Inflammatory macrophage (primary cell): ENCODE data around the gene FBXO40.
"Not testable (repeated sequence)": the region's sequence is repeated elsewhere in the genome, so short reads cannot be mapped to it uniquely, and the experiment has no call there.

ENCODE experiments used
- DNase-seq, 2 donors: peaks; one replicate each; pipeline ENCODE4 v3.0.0-alpha.2; 2020 to 2022
- total RNA-seq, 18 experiments: gene quantifications; one replicate each; lab custom pipeline; 2026; ENCODE audit warnings: mixed read lengths in 6 of 18, inconsistent platforms in 2 of 18; lab: John Stamatoyannopoulos, UW

FBXO40 gene, protein sequence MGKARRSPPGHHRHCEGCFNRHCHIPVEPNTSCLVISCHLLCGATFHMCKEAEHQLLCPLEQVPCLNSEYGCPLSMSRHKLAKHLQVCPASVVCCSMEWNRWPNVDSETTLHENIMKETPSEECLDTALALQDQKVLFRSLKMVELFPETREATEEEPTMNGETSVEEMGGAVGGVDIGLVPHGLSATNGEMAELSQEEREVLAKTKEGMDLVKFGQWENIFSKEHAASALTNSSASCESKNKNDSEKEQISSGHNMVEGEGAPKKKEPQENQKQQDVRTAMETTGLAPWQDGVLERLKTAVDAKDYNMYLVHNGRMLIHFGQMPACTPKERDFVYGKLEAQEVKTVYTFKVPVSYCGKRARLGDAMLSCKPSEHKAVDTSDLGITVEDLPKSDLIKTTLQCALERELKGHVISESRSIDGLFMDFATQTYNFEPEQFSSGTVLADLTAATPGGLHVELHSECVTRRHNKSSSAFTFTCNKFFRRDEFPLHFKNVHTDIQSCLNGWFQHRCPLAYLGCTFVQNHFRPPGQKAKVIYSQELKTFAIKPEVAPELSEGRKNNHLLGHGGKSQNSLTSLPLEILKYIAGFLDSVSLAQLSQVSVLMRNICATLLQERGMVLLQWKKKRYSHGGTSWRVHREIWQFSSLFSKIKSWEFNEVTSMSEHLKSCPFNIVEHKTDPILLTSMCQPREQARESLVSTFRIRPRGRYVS
- 0 to 0.16 (median 0) reads per million in 18 experiments for total RNA-seq

DNA sequence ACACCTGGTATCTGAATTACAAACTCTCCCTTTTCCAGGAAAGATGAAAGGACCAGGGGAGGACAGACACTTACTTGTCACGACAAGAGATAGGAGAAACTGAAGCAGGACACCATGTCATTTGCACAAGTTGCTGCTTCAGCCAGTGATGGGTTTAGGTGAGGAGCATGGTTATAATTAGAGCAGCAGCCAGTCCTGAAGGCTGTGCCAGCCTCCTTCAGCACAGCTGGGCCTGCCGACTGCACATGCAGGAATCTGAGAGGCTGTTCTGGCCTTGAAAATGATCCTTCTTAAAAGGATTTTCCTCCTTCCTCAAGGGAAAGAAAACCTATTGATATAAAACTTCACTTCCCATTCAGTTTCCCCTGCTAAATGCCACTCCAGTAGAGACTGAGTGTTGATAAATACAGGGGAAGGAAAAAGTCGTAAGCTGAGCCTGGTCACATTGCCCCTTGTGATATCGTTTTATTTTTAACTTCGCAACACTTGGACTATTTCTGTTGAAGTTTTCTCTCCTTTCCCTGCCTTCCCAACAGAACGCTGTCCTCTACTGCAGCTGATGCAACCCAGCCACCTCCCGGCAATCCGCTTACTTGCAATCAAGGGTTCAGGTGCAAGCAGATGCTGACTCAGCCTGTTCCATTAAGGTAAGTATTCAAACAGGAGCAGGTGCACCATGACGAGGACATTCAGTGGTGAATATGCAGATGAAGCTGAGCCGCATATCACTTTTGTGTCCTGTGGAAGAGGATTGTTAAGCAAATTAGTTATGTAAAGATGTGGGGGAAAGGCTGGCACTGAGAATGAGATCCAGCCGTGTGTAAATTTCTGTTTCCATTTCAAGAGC lies at the start of gene FBXO40:
Gene FBXO40, plus strand, starts transcription at position 524 of the 847 bp plus-strand sequence. CDS start 27,197 bp downstream, outside the sequence.
- DNase-seq, result no peak

DNA sequence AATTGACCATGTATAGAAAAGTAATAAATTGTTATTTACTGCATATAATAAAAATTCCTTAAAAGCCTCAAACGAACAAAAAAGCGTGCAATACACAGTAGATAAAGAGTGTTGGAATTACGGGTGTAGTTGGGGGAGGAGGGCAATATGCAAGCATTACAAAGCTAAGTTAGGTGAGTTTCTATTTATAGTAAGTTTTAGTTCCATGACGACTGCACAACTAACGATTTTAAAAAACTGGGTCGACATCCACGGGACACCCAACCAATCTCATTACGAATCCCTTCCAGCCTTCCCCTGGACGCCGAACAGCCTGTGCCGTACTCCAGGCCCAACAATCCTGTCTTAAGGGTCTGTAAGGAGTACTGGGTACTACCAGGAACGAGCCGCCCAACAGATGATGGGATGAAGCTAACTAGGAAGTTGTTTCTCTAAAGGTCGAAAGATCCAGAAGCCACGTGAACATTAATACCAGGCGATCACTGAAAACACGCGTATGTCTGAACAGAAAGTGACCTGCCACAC lies 48.1 kb upstream of the FBXO40 start:
- peak in 1 of 2 donors; percentile 3 for DNase-seq

DNA sequence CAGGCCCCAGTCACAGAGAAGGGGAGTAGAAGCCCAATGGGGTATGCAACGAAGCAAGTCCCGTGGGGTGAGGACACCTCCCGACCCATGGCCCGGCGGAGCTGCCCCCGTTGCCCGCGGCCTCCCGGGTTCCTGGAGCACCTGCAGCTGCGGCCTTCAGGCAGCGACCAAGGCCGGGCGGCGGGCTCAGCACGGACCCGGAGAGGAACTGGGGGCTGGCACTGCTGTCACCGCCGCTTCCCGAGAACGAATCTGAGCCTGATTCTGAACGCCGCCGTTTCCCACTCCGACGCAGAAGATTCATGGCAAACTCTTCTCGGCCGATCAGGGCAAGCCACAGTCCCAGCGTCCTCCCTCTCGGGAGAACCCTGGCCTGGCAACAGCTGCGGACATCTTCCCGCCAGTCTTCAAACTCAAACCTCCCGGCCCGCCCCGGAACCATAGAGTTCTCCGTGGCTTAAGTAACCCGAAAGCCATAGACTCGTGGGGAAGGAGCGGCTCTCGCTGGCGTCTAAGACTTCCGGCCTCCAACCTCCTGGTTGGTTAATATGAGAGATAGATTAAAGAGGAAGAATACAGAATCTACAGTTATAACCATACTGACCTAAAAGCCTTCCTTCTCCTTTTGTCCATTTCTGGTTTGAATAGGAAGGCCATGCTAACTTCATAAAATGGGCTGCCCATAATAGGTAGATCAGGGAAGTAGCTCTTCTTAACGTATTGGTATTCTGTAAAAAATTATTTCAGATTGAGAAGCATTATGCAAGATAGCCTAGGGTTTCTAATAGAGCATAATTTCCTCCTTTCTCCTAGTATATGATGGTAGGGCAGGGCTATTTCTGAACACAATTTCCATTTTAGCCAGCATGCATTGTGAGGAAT lies 47.4 kb upstream of the FBXO40 start, which contains the start of gene POLQ:
Gene POLQ, minus strand, starts transcription at position 415 of the 882 bp plus-strand sequence. Its CDS starts 111 bp downstream, at position 304.
- peak; percentile 97 for DNase-seq

DNA sequence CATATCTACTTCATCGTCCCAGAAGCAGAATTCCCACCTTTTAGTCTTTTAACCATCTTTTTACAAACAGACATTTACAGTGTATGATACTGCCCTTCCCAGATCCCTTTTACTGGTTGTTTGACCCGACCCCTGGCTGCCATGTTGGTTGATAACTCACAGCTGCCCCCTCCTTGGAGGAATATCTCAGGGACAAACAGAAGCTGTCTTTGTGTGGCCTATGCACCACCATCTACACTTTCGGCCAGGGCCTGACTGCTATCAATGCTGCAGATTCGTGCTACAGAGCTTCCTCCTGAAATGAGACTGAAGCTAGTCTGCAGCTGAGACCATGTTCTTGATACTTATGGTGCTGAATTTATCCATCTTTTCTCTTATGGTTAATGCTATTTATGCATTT lies 40.8 kb upstream of the FBXO40 start:
- DNase-seq, result no peak

DNA sequence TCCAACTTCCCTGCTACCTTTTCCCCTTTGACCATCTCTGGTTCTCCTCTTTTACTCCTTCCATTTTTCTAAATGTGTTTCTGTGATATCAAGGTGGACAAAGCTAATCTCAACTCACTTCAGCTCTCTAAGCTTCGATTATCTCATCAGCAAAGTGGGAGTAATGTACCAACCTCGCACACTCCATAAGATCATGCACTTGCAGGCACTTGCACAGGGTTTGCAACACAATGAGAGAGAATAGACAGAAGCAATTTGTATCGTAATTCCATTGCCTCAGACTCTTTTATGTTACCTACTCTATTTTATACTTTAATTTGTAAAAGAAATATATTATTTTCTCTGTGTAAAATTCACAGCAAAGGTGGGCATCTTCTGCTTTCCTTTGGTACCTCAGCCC lies 40.4 kb upstream of the FBXO40 start:
- DNase-seq, result no peak

DNA sequence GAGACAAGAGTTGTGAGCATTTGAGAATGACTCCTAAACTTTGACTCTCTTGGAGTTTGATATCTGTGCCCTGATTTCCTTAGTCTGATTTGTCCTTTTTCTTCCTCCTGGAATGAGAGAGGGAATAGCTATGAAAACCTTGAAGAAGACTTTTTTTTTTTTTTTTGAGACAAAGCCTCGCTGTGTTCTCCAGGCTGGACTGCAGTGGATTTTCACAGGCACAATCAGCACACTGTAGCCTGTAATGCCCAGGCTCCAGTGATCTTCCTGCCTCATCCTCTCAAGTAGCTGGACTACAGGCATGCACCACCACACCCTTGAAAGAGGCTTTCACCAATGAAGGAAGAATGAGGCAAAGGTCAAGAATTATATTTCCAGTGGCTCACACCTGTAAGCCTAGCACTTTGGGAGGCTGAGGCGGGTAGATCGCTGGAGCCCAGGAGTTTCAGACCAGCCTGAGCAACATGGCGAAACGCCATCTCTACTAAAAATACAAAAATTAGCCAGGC lies 35.7 kb upstream of the FBXO40 start:
- no peak for DNase-seq

DNA sequence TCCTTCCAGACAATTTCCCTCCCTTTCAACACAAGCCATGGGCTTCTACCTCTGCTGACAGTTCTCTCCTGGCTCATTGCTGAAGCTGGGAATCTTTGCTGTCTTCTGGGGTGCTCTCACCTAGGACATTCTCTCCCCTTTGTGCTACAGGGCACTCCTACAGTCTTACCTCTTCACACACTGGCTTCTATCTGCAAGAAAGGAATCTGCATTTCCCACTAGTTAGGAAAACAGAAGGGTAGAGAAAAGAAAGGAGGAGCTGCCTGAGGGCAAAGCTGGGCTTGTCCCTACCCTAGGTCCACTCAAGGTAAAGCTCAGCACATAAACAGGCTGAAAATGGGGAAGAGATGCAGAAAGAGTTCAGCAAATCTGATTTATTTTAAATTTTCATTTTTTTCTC lies 31.0 kb upstream of the FBXO40 start:
- DNase-seq, result no peak

DNA sequence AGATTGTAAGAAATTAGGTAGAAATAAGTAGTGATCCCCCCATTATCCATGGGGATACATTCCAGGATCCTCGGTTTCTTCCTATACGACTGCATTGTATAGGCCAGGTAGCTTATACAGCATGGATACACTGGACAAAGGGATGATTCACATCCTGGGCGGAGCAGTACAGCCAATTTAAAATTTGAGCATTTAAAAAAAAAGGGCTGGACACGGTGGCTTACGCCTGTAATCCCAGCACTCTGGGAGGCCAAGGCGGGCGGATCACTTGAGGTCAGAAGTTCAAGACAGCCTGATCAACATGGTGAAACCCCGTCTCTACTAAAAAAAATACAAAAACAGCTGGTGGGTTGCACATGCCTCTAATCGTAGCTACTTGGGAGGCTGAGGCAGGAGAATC lies 26.4 kb upstream of the FBXO40 start:
- DNase-seq, result no peak

DNA sequence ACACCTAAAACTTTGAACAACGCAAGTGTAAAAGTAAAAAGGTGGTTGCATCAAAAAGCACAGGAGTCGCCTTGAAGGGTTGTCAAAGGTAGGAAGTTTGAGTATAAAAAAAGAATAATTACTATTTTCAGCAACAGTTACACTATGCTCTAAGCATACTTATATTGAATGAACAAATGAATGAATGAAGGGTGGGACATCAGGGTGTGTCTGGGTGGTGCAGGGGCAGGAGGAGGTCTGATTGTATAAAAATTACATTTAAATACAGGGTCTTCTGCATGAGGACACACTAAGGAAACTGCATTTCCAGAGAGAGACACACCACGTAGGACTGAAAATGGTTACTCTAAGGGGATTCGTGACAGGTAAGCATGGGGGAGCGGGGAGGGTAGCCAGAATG lies 25.5 kb upstream of the FBXO40 start, which contains the start of gene ARGFX:
Gene ARGFX, plus strand, starts transcription at position 301 of the 400 bp plus-strand sequence. CDS start 2,765 bp downstream, outside the sequence.
- no peak for DNase-seq

DNA sequence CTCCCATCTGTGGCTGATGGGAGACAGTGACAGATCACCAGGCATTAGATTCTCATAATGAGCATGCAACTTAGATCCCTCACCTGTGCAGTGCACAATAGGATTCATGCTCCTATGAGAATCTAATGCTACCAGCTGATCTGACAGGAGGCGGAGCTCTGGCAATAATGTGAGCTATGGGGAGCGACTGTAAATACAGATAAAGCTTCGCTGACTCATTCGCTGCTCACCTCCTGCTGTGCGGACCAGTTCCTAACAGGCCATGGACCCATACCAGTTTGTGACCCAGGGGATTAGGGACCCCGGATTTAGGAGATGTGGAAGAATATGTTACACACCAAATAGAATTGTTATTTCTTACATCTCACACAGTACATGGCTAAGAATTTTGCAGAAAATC lies 18.7 kb upstream of the FBXO40 start:
- DNase-seq, result no peak

DNA sequence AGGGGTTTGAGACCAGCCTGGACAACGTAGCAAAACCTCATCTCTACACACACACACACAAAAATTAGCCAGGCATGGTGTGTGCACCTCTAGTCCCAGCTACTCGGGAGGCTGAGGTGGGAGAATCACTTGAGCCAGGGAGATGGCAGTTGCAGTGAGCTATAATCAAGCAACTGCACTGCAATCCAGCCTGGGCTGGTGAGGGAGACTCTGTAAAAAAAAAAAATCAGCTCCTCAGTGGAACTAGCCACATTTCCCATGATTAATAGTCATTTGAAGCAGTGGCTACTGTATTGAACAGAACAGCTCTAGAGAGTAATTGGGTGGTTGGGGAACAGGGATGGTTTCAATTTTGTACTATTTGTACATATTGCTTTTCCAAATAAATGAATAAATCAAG lies 11.5 kb upstream of the FBXO40 start:
- no peak for DNase-seq

DNA sequence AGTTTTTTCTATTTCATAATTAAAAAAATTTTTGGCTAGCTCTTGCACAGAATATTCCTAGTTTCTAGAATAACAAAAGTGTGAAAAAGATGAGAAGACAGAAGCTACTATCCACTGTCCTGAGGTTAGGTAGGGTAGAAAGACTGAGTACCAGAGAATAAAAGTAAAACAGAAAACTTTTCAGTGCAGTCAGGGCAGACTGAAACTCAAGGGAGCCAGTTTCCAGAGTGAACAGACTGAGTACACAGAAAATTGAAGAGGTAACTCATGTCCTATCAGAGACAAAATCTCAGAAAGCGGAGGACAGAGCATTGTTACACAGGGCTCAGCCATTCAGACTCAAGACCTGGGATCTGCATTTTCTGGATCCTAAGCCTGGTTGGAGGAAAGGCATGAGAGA lies 8.8 kb upstream of the FBXO40 start:
- no peak for DNase-seq

DNA sequence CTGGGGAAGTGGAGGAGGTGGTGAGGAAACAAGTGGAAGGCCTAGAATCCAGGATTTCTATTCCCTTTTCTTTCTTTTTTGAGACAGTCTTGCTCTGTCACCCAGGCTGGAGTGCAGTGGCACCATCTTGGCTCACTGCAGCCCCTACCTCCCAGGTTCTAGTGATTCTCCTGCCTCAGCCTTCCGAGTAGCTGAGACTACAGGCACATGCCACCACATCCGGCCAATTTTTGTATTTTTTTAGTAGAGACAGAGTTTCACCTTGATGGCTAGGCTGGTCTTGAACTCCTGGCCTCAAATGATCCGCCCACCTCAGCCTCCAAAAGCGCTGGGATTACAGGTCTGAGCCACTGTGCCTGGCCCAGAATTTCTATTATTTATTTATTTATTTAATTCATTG lies 627 bp downstream of the FBXO40 start:
- DNase-seq, result not testable (repeated sequence)

DNA sequence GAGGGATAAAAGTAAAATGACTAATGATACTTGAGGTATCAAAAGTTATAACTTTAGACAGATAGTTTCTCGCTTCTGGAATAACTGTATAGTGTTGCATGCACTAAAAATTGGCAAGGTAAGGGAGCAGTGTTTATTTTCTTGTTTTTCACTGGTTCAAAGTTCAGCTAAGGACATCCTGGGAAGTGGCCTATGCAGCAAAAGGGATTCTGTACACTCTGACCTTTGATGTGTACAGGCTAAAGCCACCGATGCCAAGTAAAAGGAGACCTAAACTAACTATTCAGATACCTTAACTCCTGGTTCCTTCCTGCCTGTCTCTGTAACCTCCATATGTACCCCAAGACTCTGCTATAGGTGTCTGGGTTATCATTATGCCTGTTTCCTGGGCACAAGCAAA lies 1.7 kb downstream of the FBXO40 start:
- no peak for DNase-seq

DNA sequence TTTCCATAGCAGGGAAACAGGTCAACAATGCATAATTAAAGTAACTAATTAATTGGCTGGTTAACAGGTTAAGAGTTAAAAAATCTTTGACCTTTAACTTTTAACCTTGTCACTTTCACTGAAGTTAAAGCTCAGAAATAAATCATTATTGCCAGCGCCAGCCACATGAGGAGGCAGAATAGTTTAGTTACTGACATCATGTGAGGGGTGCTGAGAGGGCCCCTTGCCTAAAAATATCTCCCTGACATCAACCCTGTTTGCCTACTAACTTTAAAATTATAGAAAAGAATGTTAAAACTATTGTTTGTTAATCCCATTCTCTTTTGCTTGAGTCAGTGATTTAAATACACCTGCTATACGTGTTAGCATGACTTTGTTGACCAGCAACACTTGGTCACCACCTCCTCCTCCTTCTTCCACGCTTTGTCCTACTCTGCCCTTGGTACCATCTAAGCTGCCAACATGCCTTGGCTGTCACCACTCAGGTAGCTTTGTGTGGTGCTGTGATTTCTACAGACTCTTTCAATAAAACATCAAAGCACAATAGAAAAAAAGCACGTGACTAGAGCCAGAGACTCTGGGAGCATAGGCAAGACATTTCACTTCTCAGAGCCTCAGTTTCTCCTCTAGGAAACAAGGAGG lies 2.7 kb downstream of the FBXO40 start:
- DNase-seq, result no peak

DNA sequence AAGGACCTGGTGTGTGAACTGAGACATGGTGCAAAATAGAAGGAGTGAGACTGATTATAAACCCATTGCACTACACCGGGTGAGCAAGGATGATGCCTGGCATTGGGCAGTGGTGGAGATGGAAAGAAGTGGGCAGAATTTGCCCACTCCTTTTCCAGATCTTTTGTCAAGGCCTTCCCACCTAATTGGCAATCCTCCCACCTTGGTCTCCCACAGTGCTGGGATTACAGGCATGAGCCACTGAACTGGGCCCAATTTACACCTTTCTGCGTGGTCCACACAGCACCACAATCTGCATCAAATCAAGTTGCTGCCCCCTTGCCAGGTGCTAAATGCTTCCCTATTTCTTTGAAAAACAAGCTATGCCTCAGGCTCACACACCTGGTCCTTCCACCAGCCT lies 5.4 kb downstream of the FBXO40 start:
- DNase-seq, result no peak

DNA sequence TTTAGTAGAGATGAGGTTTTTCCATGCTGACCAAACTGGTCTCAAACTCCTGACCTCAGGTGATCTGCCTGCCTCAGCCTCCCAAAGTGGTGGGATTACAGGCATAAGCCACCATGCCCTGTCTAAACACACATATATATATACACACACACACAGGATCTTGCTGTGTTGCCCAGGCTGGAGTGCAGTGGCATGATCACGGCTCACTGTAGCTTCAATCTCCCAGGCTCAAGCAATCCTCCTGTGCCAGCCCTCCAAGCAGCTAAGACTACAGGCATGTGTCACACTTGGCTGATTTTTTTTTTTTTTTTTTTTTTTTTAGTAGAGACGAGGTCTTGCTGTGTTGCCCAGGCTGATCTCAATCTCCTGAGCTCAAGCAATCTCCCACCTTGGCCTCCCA lies 6.7 kb downstream of the FBXO40 start:
- DNase-seq, result not testable (repeated sequence)

DNA sequence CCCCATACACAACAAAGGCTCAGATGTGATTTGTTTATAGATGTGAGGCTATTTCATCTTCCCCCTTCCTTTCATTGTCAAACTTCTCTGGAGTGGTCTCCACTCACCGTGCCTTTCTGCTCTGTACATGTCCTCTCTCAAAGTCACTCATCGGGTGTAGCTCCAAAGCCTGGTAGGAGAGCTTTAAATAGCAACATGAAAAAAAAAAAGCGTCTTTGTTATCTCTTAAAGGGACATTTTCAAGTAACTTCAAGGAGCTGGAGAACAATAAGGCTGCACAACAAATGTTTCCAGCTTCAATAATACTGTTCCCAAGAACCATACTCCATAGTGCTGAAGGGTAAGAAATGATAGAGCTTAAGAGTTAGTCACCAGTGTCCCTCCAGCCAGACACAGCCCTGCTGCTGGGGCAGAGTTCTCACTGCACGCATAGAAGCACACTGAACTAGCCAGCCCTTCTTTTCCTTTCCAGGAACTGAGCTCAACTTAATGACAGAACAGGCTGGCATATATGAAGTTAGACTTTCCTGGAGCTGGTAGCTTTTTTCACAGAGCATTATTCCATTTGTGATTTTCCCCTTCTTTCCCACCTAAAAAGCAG lies 8.1 kb downstream of the FBXO40 start:
- no peak for DNase-seq

DNA sequence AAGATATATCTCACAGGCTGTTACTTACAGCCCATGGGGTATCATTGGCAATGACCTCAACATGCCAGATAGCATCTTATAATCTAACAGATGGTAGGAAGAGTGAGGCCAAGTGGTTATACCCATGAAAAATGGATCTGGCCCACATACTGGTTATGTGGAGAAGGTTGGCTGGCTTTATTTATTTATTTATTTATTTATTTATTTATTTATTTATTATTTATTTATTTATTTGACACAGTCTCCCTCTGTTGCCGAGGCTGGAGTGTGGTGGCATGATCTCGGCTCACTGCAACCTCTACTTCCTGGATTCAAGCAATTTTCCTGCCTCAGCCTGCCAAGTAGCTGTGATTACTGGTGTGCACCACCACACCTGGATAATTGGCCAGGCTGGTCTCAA lies 11.6 kb downstream of the FBXO40 start:
- DNase-seq, result no peak

DNA sequence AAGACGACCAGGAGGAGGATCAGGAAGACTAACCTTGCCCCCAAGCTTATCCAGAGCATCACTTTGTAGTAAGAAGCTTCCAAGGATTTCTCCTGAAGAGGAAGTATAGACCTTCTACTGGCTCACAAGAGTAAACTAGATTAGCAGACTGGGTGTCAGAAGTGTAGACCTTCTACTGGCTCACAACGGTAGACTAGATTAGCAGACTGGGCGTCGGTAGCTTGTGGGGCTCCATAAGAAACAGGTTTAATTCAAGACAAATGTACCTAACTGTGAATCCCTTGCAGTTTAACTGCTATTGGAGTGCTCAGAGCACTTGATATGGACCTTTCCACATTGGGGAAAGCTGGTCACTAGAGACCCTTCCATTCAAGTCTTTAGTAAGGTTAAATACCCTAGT lies 12.9 kb downstream of the FBXO40 start:
- no peak for DNase-seq
